Hematopoietic multipotent progenitor cell treated with erythropoietin and hydrocortisone succinate and interleukin-3 and kit ligand, for 6 days (in vitro differentiated cells): ENCODE data around the gene NAP1L1.
"Not testable (repeated sequence)": the region's sequence is repeated elsewhere in the genome, so short reads cannot be mapped to it uniquely, and the experiment has no call there.

Experiments
- DNase-seq: peaks from one replicate; pipeline ENCODE4 v3.0.0-alpha.2; 2015

Gene NAP1L1

DNA sequence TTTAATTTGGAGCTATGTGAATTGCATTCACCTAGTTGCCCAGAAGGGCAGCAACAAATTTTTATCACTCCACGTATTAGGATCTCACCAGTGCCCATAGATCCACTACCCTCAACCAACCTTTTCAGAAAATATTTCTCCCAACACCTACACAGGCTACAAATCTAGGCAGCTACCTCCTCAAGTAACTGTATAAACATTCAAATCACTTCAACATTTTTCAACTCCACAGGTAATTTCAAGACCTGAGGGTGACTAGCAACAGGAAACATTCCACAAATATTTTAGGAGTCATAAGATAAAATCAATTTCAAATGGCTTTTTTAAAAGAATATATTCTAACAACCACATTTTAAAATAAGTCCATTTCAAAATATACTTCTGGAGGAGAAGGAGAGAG lies 65.8 kb downstream of the NAP1L1 start:
- no peak for DNase-seq

DNA sequence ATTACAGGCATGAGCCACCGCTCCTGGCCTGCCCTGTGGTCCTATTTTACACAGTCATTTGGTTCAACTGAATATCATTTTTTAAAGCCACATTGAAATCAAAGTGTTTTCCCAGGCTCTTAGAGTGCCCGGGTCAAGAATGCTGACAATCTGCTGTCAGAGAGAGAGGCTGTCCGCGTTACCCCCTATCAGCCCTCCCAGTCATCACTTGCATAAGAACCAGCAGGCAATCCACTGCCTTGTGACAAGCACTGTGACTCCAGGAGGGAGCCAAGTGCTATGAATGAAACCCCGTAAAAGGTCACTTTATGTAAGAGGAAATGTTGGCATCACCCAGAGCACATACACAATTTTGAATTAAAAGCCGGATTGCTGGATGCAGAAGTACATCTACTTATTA lies 66.4 kb downstream of the NAP1L1 start:
- no peak for DNase-seq

DNA sequence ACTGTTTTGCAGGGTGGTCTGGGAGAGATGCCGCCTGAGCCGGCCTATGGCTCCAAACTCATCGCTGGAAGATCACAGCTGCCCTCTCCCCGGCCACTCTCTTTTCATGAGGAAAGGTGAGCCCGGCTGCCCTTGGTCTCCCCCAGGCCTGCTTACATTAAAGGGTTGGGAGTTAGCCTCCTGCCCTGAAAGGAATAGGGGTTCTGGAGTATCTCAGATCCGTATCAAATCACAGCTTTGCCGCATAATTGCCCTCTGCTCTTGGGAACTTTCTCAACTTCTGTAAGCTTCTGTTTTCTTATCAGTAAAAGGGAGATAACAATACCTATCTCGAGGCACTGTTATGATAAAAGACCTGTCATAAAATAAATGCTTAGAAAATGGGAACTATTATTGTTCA lies 70.5 kb downstream of the NAP1L1 start:
- DNase-seq = no peak

DNA sequence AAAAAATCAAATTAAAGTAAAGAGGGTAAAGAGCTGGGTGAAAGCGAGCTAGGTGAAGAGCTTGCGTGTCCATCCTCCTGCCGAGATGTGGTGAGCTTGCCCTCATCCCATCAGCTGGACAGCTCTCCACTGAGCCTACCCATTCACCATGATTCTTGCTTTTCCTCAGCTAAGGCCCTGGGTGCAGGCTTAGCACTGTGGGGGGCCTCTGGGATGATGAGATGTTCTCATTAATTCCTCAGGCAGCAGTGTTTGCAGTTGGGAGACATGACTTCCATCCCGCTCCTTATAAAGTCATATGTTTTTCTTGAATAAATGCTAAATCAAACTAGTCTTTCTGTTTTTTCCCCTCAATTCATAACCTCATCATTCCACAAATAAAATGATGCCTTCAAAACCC lies 70.9 kb downstream of the NAP1L1 start:
- DNase-seq = no peak

DNA sequence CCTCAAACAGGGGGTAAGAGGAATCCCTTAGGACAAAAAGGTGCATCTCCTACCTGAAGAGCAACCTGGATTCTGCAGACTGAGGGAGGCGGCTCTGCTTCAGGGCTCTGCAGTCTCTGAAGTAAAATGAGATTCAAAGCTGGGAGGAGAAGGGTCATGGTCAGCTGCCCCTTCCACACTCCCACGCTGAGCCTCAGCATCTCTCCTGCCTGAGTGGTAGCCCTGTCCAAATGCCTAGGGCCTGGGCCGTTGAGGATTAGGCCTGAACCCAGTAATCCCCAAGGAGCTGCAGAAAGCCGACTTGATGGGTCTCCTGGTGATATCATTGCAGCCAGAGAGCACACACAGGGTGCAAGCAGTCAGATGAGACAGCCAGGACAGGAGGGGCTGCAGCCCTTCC lies 71.8 kb downstream of the NAP1L1 start:
- no peak for DNase-seq

DNA sequence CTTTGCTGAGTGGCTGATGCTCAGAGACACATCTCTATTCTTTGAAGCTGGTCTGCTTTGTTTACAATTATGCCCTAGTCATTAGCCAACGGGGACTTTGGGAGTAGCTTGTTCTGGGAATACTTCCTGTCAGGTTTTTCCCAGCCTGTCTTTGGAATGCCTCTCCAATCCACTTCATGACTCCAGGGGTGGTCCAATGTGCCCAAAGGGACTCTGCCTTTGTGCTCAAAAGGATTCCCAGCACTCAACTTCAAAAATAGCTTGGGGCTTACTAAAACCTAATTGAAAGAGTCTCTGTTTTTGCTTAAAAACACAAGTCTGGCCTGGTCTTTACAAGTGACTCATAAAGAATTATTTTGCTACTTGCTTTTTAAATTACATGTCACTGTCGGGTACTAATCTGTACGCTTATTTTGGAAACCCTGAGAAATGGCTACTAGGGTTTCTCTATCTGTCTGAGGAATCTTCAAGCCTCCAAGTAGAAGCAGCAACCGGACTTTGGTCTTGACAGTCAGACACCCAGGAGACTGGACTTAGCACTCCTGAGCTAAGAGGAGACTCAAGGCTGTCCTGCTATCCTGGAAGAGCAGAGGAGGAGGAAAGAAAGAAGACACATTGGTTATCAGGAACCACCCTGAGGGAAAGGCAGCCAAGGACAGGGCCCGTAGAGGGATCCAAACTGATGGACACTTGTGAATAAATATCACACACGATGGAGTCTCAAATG lies 73.6 kb downstream of the NAP1L1 start:
- no peak for DNase-seq

DNA sequence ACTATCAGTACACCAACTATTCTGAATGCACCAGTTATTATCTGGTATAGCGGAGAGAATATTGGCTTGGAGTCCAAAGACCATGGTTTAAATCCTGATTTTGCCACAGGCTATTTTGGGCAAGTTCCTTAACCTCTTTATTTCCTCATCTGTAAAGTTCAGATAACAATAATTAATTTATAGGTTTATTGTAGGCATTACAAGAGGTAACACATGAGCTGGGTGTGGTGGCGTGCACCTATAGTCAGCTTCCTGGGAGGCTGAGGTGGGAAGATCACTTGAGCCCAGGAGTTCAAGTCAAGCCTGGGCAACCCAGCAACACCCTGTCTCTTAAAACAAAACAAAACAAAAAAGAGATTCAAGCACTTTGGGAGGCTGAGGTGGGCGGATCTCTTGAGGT lies 76.1 kb downstream of the NAP1L1 start:
- no peak for DNase-seq

DNA sequence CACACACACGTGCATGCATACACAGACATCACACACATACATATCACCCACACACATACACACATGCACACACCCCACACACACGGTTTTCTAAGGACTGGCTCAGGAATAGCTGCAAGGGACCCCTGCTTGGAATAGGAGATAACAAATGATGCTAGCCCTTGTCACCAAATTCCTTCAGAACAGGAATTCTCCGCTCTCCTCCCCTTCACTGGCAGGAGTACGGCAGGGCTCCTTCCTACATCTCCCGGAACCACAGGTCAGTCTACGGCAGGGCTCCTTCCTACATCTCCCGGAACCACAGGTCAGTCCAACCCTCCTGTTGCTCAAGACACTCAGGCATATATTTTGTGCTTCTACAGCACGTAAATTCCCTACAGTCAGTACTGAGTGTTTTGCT lies 76.8 kb downstream of the NAP1L1 start:
- DNase-seq = no peak

DNA sequence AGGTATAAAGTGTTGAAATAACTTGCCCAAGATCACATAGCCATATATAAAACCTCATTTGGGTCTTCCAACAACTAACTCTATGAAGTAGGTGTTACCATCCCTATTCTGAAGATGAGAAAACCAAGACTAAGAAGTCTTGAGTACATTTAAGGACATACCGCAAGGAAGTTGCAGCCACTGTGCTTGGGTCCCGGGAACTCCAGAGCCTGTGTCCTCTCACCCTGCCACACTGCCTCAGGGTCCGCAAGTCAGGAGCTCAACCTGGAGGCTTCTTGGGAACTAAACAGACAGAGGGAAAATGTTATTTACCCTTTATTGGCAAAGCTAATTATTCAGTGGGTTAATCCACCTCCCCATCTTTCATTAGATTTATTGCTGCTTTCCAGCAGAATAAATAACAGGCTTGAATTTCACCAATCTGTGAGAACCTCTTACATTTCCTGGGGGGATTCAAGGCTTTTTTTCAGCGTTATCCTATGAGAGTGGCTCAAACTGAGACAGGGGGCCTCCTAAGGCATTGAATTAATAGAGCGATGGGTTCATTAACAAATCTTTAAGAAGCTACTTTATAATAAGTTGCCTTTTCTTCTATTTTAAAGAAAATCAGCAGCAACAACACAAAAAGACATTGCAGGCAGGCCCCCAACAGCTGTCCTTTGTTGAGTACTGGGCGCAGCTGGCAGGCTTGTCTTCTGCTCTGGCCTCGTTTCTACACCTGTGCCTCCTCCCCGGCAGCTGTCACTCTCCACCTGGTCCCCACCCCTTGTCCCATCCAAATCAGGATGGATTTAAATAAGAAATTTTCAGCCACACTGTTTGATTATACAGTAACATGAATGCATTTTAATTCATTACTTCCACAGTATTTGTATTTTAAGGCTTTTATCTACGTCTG lies 78.2 kb downstream of the NAP1L1 start:
- no peak for DNase-seq

DNA sequence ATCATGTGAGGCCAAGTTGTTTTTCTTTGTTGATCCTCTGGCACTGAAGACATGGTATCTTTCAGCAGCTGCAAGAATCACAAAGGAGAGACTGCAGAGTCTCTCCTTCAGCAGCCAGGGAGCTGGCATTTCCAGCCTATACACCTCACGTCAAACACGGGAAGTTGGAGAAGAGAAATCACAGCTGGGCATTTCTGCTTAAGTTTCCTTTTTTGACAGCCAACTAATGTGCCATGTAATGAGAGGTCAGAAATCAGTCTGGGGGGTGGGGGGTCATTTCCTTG lies 81.2 kb downstream of the NAP1L1 start:
- DNase-seq = no peak

DNA sequence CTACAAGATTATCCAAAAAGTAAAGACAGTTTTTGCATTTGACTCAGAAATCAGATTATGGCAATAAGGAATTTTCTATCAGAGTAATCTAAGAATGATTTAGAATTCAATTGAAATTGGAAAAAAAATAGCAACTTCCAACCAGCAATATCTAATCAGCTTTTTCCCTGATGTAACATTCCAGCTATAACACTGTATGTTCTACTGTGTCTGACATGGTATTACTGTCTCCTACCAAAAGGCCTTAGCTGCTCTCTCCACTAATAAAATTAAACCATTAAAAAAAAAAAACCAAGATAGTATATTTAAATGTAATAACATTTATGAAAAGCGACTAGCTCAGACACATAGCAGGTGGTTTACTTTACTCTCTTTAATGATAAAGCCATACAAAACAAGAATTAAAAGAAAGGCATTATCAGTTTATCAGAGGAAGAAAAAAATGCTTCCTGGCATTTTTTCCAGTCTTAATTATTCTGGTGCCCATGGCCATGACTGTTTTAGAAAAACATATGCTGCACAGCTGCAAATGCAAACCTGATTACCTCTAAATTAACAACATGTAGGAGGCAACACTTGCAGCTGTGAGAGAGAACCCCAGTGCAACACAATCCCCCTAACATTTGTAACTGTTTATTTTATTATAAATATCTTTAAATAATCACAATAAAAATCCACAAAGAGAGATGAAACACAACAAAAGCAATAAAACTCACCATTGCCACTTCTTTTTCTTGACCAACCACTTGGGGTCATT lies 81.7 kb downstream of the NAP1L1 start:
- DNase-seq = no peak

DNA sequence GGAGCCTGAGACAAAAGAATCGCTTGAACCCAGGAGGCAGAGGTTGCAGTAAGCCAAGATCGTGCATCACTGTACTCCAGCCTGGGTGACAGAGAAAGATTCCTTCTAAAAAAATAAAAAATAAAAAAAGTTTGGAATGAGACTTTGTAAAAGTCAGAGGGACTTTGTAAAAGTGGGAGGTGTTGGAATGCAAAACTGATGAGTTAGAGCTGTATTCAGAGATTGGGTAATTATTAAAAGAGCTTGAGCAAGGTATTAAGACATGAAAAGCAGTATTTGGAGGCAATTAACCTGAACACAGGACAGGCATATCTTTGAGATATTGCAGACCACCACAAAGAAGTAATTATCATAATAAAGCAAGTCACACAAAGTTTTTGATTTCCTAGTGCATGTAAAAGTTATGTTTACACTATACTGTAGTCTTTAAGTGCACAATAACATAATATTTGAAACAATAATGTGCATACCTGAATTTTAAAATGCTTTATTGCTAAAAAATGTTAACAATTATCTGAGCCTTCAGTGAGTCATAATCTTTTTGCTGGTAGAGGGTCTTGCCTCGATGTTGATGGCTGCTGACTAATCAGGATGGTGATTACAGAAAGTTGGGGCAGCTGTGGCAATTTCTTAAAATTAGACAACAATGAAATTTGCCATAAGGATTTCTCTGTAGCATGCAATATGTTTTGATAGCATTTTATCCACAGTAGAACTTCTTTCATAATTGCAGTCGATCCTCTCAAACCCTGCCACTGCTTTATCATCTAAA lies 86.0 kb downstream of the NAP1L1 start:
- no peak for DNase-seq

DNA sequence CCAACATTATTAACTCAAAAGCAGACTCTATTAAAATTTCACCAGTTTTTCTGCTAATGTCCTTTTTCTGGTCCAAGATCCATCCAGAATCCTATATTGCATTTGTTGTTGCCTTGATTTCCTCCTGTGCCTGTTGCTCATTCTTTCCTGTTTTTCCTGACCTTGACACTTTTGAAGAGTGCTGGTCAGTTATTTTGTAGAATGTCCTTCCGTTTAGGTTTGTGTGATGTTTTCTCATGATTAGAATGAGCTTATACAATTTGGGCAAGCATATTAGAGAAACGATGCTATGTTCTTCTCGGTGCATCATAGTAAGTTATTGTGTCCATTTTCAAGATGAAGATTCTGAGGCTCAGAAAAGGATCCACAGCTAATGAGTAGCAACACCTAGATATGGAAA lies 86.8 kb downstream of the NAP1L1 start:
- no peak for DNase-seq

DNA sequence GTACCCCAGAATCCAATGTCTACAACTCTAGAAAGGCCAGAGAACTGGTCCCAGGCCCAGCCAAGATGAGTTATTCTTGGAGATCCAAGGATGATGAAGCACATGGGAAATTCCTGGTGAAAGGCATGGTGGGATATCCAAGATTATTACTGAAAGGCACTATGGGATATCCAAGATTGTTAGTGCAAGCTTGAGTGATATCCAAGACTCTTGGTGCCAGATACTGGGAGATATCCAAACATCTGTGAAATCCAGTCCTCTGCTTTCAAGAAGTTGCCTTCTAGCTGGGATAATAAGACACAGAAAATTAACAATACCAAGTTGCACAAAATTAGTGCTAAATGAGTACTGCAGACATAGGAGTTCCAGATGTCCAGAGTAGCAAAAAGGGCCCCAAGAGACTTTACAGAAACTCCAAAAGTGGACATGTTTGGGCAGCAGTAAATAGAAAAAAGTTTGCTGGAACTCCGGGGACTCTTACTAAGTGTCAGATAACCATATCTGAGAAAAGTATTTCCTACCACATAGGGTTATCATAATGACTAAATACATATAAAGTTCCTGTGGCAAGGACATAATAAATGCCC lies 87.5 kb downstream of the NAP1L1 start:
- peak; percentile 15 for DNase-seq

DNA sequence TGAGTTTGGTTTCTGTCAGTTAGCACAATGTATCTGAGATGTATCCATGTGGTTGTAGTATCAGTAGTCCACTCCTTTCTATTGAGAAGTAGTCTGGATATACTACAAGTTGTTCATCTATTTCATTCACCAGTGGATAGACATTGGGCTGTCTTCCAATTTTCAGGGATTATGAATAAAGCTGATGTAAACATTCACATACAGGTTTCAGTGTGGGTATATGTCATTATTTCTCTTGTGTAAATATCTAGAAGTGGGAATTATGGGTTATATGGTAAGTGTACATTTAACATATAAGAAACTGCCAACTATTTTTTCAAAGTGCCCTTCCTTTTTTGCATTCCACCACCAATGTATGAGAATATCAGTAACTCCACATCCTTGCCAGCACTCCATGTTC lies 88.8 kb downstream of the NAP1L1 start:
- no peak for DNase-seq

DNA sequence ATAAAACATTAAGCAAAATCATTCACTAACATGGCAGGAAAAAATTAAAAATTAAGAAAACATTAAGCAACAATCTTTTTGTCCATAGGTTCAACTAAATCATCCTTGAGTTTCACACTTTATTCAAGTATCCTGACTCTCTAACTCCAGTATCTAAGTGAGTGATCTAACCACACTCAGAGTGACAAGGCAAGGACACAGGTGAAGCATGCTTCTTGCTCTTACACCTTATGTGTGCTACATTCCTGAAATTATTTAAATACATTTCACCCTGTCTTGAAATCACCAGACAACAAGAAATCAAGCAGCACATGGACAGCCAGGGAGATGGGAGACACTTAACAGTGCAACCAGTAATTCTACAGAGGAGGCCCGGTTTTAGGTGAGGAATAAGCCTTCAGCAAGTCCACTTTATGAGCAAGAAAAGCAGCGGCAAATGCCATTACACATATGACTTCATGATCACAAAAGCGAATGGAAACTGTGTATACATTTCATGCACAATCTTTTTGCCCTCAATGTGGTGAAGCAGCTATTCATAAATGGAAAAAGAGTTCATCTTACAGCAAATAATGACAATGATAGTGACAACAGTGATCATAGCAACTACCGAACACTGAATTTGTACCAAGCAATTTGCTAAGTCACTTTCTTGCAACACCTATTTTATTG lies 90.3 kb downstream of the NAP1L1 start:
- no peak for DNase-seq

DNA sequence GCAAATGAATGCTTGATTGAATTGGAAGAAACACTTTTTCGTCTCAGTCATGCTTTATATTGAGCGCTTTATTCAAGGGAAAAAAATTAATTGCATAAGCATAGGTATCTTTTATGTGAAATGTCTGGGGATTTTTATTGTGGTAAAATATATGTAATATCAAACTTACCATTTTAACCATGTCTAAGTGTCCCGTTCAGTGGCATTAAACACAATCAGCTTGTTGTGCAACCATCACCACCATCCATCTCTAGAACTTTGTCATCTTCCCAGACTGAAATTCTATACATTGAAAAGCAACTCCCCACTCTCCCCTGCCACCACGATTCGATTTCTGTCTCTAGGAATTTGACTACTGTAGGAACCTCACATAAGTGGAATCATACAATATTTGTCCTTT lies 92.7 kb downstream of the NAP1L1 start:
- no peak for DNase-seq

DNA sequence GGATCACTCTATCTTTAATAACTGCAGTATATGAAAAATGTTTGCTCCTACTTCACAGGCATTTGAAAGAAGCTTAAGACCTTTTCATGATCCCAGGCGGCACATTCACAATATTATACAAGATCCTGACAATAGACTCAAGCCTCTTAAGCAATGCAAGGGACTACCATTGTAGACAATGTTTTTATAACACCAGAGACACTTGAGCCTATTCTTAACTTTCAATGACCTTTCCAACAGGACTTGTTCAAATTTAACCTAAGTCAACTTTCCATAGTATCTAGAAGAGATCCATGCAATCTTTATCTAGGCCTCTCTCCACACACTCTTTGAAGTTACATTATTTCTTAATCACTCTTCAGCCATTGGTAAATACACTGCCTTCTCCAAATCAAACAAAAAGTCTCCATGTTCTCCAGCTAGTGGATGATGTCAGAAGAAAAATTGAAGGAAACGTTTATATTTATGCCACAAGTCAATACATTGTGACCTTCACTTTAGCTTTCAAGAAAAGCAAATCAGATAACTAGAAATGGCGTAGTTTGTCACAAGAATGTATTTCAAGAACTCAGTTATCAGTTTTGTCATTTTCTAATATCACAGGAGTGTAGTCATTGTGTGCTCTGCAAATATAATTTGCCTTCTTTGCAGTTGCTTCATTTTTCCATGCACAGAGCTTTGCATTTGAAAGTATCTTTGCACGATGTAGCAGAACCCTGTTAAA lies 94.1 kb downstream of the NAP1L1 start:
- no peak for DNase-seq

DNA sequence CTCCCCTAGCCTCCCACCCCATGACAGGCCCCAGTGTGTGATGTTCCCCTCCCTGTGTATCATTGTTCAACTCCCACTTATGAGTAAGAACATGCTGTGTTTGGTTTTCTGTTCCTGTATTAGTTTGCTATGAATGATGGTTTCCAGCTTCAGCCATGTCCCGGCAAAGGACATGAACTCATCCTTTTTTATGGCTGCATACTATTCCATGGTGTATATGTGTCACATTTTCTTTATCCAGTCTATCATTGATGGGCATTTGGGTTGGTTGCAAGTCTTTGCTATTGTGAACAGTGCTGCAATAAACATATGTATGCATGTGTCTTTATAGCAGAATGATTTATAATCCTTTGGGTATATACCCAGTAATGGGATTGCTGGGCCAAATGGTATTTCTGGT lies 96.8 kb downstream of the NAP1L1 start:
- DNase-seq = not testable (repeated sequence)
